Measurements from ENCODE around the gene AP5S1. TPM values are rescaled to one million over a fixed set of nuclear protein-coding genes. Genes with fewer than 3 reads are reported as not detected.

The AP5S1 gene
- polyA plus RNA-seq, 1 donor (not counting 4 experiments of a cell fraction or from before 2014, with no cell fraction given) = 5.2 TPM

- no peak for FAIRE-seq
- dilution Hi-C loops (cut with MboI; ENCODE audit: extremely low pct_ligation_motif_present, low sequenced_read_pairs) = no loop called here
Measured at GRCh38 chr20:3876676-3877075, 56.3 kb downstream of the AP5S1 start.

More at GRCh38 chr20:3876676-3877075, 56.3 kb downstream of the AP5S1 start:
- H3K36me3 ChIP-seq (ENCODE audit: control insufficient read depth in 2 of 2, extremely low read depth in 1 of 2, insufficient read depth in 2 of 2, low read length in 2 of 2) = peaks cover 4 to 6% of the 10 kb centered on the region in 2 experiments
- no peak overlapping the region for H3K9ac ChIP-seq (ENCODE audit: control insufficient read depth, extremely low read depth, insufficient read depth, low read length)
- TF ChIP-seq EZH2 (IDR thresholded peaks at IDR 0.05; ENCODE audit: low read length) (no peak), CTCF (optimal IDR thresholded peaks at IDR 0.05 in 1 of 3, IDR thresholded peaks at IDR 0.05 in 1 of 3, conservative IDR thresholded peaks at IDR 0.05 in 1 of 3; ENCODE audit: extremely low read depth in 1 of 3, insufficient read depth in 2 of 3, low read length in 3 of 3) (no peak)
- H3K27ac ChIP-seq (ENCODE audit: control insufficient read depth, insufficient read depth, low read length) = no peak overlapping the region
- H4K20me1 ChIP-seq (ENCODE audit: control insufficient read depth, extremely low read depth, insufficient read depth, low read length) = no peaks in the 10 kb centered on the region
- no peak overlapping the region for H3K4me2 ChIP-seq (ENCODE audit: control insufficient read depth, extremely low read depth, insufficient read depth, low read depth, low read length)
- H3K9me1 ChIP-seq (ENCODE audit: control insufficient read depth, extremely low read depth, insufficient read depth, low read length) = no peaks in the 10 kb centered on the region
- no peak for DNase-seq (ENCODE audit: low read depth, low spot score)
- H3K4me3 ChIP-seq (ENCODE audit: control insufficient read depth in 2 of 3, extremely low read depth in 1 of 3, insufficient read depth in 2 of 3, low read depth in 1 of 3, low read length in 3 of 3) = no peak overlapping the region
- H3K79me2 ChIP-seq (ENCODE audit: control insufficient read depth, insufficient read depth, low read length) = no peaks in the 10 kb centered on the region
- no peaks in the 10 kb centered on the region for H3K9me3 ChIP-seq (ENCODE audit: control insufficient read depth, low read depth, low read length)
- no peaks in the 10 kb centered on the region for H3K27me3 ChIP-seq (ENCODE audit: control insufficient read depth, extremely low read depth, insufficient read depth, low read length)
- H2AFZ ChIP-seq (ENCODE audit: control insufficient read depth, low read length) = no peak overlapping the region
- H3K4me1 ChIP-seq (ENCODE audit: control insufficient read depth, extremely low read depth, insufficient read depth, low read length) = no peaks in the 10 kb centered on the region

Other genes with a start within 250 kb of the AP5S1 start
- gene GFRA4, start 157.1 kb upstream of the AP5S1 start, polyA plus RNA-seq = not detected in 3 replicates
- gene ADAM33, start 138.5 kb upstream of the AP5S1 start, polyA plus RNA-seq = not detected in 3 replicates
- not detected in 3 replicates for gene SIGLEC1, start 107.9 kb upstream of the AP5S1 start, polyA plus RNA-seq
- gene HSPA12B, start 87.9 kb upstream of the AP5S1 start, polyA plus RNA-seq = not detected in 3 replicates
- gene ADISSP, start 52.8 kb upstream of the AP5S1 start, polyA plus RNA-seq = 25.8 to 44.3 TPM (median 28.2 TPM) in 3 replicates
- 0.06 to 0.09 TPM (median 0.07 TPM) in 3 replicates for gene SPEF1, start 39.1 kb upstream of the AP5S1 start, polyA plus RNA-seq
- gene CENPB, start 33.8 kb upstream of the AP5S1 start, polyA plus RNA-seq = 18.1 to 22.3 TPM (median 22.0 TPM) in 3 replicates
- gene CDC25B, start 24.2 kb upstream of the AP5S1 start, polyA plus RNA-seq = 15.0 to 41.5 TPM (median 23.5 TPM) in 3 replicates
- gene MAVS, start 26.3 kb downstream of the AP5S1 start, polyA plus RNA-seq = 15.1 to 17.2 TPM (median 17.1 TPM) in 3 replicates
- gene PANK2, start 68.8 kb downstream of the AP5S1 start, polyA plus RNA-seq = 17.9 to 23.6 TPM (median 22.5 TPM) in 3 replicates
- gene RNF24, start 195.0 kb downstream of the AP5S1 start, polyA plus RNA-seq = 3.9 to 7.8 TPM (median 5.5 TPM) in 3 replicates